Endothelial cell of umbilical vein (primary cell): ENCODE data around the gene MAP4K3. TPM values are rescaled to one million over a fixed set of nuclear protein-coding genes. Genes with fewer than 3 reads are reported as not detected.

ENCODE experiments used
- BruUV-seq: library from RNA; stranded (reverse); fragments of 400-500 nt; replicated peaks from 2 replicates; lab custom pipeline; 2021; lab: Mats Ljungman, UMichigan
- CTCF ChIA-PET: fragments of 300-600, 350-600 bp; sonication (Branson Sonifier 250); formaldehyde crosslinking; loops from one replicate; lab custom pipeline; 2021; ENCODE audit warnings: antibody characterized with exemption, inconsistent platforms; lab: Charles Lee
- POLR2A ChIA-PET: fragments of 300-600, 350-600 bp; sonication (Branson Sonifier 250); formaldehyde crosslinking; loops from one replicate; lab custom pipeline; 2021; ENCODE audit warnings: antibody characterized with exemption, inconsistent platforms; lab: Charles Lee
- DNase-seq: peaks from one replicate; pipeline ENCODE4 v3.0.0-alpha.2; 2011; ENCODE audit warnings: low read depth, low spot score
- FAIRE-seq: peaks from 2 replicates; lab custom pipeline; 2011; peaks lifted over from hg19 to GRCh38; lab: Jason Lieb, UNC
- H2AFZ ChIP-seq: 2 replicates; pipeline ENCODE4 v1.6.0; 2012; ENCODE audit warnings: low read depth, low read length, control low read depth, inconsistent platforms
- H3K27ac ChIP-seq: 2 replicates; pipeline ENCODE4 v1.5.1; 2011; ENCODE audit warnings: low read depth, mild to moderate bottlenecking, control low read depth, low read length, moderate library complexity; ENCODE audit not compliant: insufficient read depth
- H3K27me3 ChIP-seq, 2 experiments: 2 replicates each; pipeline versions ENCODE4 v1.6.0 to v1.6.1; 2011; ENCODE audit warnings: low read length in 2 of 2, mixed read lengths in 1 of 2; ENCODE audit not compliant: control insufficient read depth in 2 of 2, insufficient read depth in 2 of 2
- H3K36me3 ChIP-seq, 2 experiments: 2 replicates in 1 of 2; 3 replicates in 1 of 2; pipeline ENCODE4 v1.5.1; 2011; ENCODE audit warnings: low read length in 2 of 2, mild to moderate bottlenecking in 1 of 2, moderate library complexity in 1 of 2; ENCODE audit not compliant: control insufficient read depth in 2 of 2, insufficient read depth in 2 of 2; ENCODE audit errors: extremely low read depth in 1 of 2
- H3K4me1 ChIP-seq: 3 replicates; pipeline ENCODE4 v1.5.1; 2011; ENCODE audit warnings: mild to moderate bottlenecking, low read length; ENCODE audit not compliant: control insufficient read depth, insufficient read depth; ENCODE audit errors: extremely low read depth
- H3K4me2 ChIP-seq: 2 replicates; pipeline ENCODE4 v1.6.1; 2011; ENCODE audit warnings: low read length, control low read depth, mixed read lengths; ENCODE audit not compliant: insufficient read depth
- H3K4me3 ChIP-seq, 3 experiments: fragments of 200-600 bp in 1 of 3; sonication (generic), shearing (Covaris generic) in 1 of 3; replicated peaks in 1 of 3; 2 replicates each; pipeline ENCODE4 v1.5.1; 2011 to 2016; ENCODE audit warnings: control low read depth in 3 of 3, low read length in 3 of 3, mild to moderate bottlenecking in 2 of 3, inconsistent platforms in 1 of 3, low read depth in 1 of 3, moderate library complexity in 1 of 3; ENCODE audit not compliant: insufficient read depth in 1 of 3
- H3K79me2 ChIP-seq: 2 replicates; pipeline ENCODE4 v1.6.0; 2012; ENCODE audit warnings: low read length, inconsistent platforms; ENCODE audit not compliant: control insufficient read depth, insufficient read depth
- H3K9ac ChIP-seq: replicated peaks from 2 replicates; pipeline ENCODE3; 2011; ENCODE audit warnings: low read length, control low read depth; ENCODE audit not compliant: insufficient read depth; ENCODE audit errors: extremely low read depth
- H3K9me1 ChIP-seq: replicated peaks from 3 replicates; pipeline ENCODE4 v1.6.0; 2011; ENCODE audit warnings: mild to moderate bottlenecking, low read length; ENCODE audit not compliant: control insufficient read depth, insufficient read depth; ENCODE audit errors: extremely low read depth
- H3K9me3 ChIP-seq: replicated peaks from 2 replicates; pipeline ENCODE4 v1.5.1; 2012; ENCODE audit warnings: low read length, inconsistent platforms; ENCODE audit not compliant: control insufficient read depth, insufficient read depth
- H4K20me1 ChIP-seq: replicated peaks from 2 replicates; pipeline ENCODE3; 2011; ENCODE audit warnings: mild to moderate bottlenecking, low read length; ENCODE audit not compliant: control insufficient read depth, insufficient read depth; ENCODE audit errors: extremely low read depth
- EZH2 ChIP-seq: IDR thresholded peaks from 2 replicates; pipeline ENCODE4 v1.6.1; 2012; ENCODE audit warnings: borderline replicate concordance, low read depth, mild to moderate bottlenecking, moderate library complexity, low read length, inconsistent platforms; ENCODE audit not compliant: severe bottlenecking
- FOS ChIP-seq: IDR thresholded peaks from 2 replicates; pipeline ENCODE4 v1.6.1; 2011; ENCODE audit warnings: mild to moderate bottlenecking, low read length, moderate library complexity, borderline replicate concordance; ENCODE audit not compliant: insufficient read depth
- GATA2 ChIP-seq: IDR thresholded peaks from 2 replicates; pipeline ENCODE4 v1.7.0; 2011; ENCODE audit warnings: low read depth, mild to moderate bottlenecking, moderate library complexity, mixed read lengths, low read length; ENCODE audit not compliant: insufficient read length, insufficient read depth
- JUN ChIP-seq: IDR thresholded peaks from 2 replicates; pipeline ENCODE4 v1.6.1; 2011; ENCODE audit warnings: borderline replicate concordance, low read depth; ENCODE audit not compliant: insufficient read length, insufficient read depth
- MAX ChIP-seq: IDR thresholded peaks from 2 replicates; pipeline ENCODE4 v1.6.1; 2011; ENCODE audit not compliant: insufficient read depth, insufficient read length
- MYC ChIP-seq: IDR thresholded peaks from one replicate; pipeline ENCODE4 v1.6.1; 2011; ENCODE audit warnings: mild to moderate bottlenecking, low read depth, low read length
- POLR2A ChIP-seq: IDR thresholded peaks from 2 replicates; pipeline ENCODE4 v1.6.1; 2012; ENCODE audit warnings: low read depth, mild to moderate bottlenecking, control low read depth, low read length
- POLR2AphosphoS5 ChIP-seq: IDR thresholded peaks from 2 replicates; pipeline ENCODE4 v1.6.1; 2012; ENCODE audit warnings: low read depth, mild to moderate bottlenecking, control low read depth, low read length, moderate library complexity; ENCODE audit not compliant: insufficient read depth
- dilution Hi-C: fragments of 300-500 bp; cut with MboI; formaldehyde crosslinking; loops from one replicate; pipeline ENCODE4 v1.15.0; 2019; ENCODE audit warnings: low sequenced_read_pairs; ENCODE audit not compliant: extremely low pct_ligation_motif_present
- intact Hi-C: fragments of 100-400 bp; cut with micrococcal nuclease; formaldehyde crosslinking; loops from one replicate; pipeline ENCODE4 v1.10.0; 2022
- polyA plus RNA-seq, 4 experiments: library from polyadenylated mRNA; depleted of rRNA in 3 of 4; stranded (reverse) in 3 of 4; unstranded in 1 of 4; fragments of >200 nt; gene quantifications; 2 replicates each; pipeline versions ENCODE4 v1.2.1 to v1.2.3, GENCODE V29; 2011 to 2012; ENCODE audit warnings: missing spikeins in 1 of 4
- total RNA-seq: library from RNA; stranded (reverse); gene quantifications from 2 replicates; pipeline ENCODE4 v1.2.3, GENCODE V29; 2021
- TF ChIP-seq, protein P1 (sequence below), 2 donors: IDR thresholded peaks; 1 replicate in 1 of 2; 2 replicates in 1 of 2; pipeline ENCODE4 v1.5.1; 2011; ENCODE audit warnings: low read length in 2 of 2, mild to moderate bottlenecking in 2 of 2, moderate library complexity in 2 of 2, control low read depth in 1 of 2, inconsistent platforms in 1 of 2, low read depth in 1 of 2; ENCODE audit not compliant: insufficient read depth in 1 of 2; ENCODE audit errors: extremely low read depth in 1 of 2

The MAP4K3 gene
- total and polyA plus RNA-seq, 2 donors (not counting 3 experiments of a cell fraction or from before 2014, with no cell fraction given), result 8.0 to 45.9 TPM

GRCh38 chr2:39435741-39436591 lies 1.1 kb downstream of the MAP4K3 start:
- TF ChIP-seq, protein P1, sequence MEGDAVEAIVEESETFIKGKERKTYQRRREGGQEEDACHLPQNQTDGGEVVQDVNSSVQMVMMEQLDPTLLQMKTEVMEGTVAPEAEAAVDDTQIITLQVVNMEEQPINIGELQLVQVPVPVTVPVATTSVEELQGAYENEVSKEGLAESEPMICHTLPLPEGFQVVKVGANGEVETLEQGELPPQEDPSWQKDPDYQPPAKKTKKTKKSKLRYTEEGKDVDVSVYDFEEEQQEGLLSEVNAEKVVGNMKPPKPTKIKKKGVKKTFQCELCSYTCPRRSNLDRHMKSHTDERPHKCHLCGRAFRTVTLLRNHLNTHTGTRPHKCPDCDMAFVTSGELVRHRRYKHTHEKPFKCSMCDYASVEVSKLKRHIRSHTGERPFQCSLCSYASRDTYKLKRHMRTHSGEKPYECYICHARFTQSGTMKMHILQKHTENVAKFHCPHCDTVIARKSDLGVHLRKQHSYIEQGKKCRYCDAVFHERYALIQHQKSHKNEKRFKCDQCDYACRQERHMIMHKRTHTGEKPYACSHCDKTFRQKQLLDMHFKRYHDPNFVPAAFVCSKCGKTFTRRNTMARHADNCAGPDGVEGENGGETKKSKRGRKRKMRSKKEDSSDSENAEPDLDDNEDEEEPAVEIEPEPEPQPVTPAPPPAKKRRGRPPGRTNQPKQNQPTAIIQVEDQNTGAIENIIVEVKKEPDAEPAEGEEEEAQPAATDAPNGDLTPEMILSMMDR (IDR thresholded peaks at IDR 0.05; ENCODE audit: extremely low read depth in 1 of 2, insufficient read depth in 1 of 2, low read depth in 1 of 2, low read length in 2 of 2), result no peak
- TF ChIP-seq POLR2A, result no peak
- no peak for TF ChIP-seq POLR2AphosphoS5
- no peak for TF ChIP-seq EZH2
- TF ChIP-seq FOS, result no peak
- no peak for TF ChIP-seq MAX
- no peak for TF ChIP-seq GATA2
- no peak for TF ChIP-seq MYC
- TF ChIP-seq JUN, result no peak
- peak overlapping the region; percentile 60 for H2AFZ ChIP-seq
- H3K9me1 ChIP-seq, result no peaks in the 10 kb centered on the region
- H3K36me3 ChIP-seq, result no peaks in the 10 kb centered on the region
- H3K4me2 ChIP-seq, result peak overlapping the region; percentile 91
- peak overlapping the region; percentile 88 for H3K9ac ChIP-seq
- H3K4me3 ChIP-seq, result peak overlapping the region; percentile 48 to 83 (median 56)
- H3K27ac ChIP-seq, result peak overlapping the region; percentile 73
- no peaks in the 10 kb centered on the region for H3K27me3 ChIP-seq
- dilution Hi-C loops (no loop called here), intact Hi-C loops (loop anchor here (5.0 kb wide), 1 partner anchor 314 kb away; the partner anchor contains the start of gene SOS1)
- FAIRE-seq, result no peak
- peaks cover 4% of the 10 kb centered on the region for H4K20me1 ChIP-seq
- no peaks in the 10 kb centered on the region for H3K9me3 ChIP-seq
- peaks cover 35% of the 10 kb centered on the region for H3K4me1 ChIP-seq
- peaks cover 51% of the 10 kb centered on the region for H3K79me2 ChIP-seq
- BruUV-seq, result TSS peak; percentile 36
- DNase-seq, result peak; percentile 52
- POLR2A ChIA-PET, result interaction anchor here (0.6 kb wide), 1 partner anchor 53 kb away, joined by 5 read pairs; no protein-coding TSS in a partner anchor
- CTCF ChIA-PET, result interaction anchor here (0.6 to 2.5 kb wide), 4 partner anchors 56 to 293 kb away, joined by 3 to 20 read pairs (median 4); no protein-coding TSS in a partner anchor
